Nephron (organoid): ENCODE data around the gene RNF146.
A peak's percentile ranks its signal among the peaks of the same experiment; 100 is the strongest.

ENCODE experiments used
- H3K27ac Mint-ChIP-seq, 3 experiments: 2 replicates each; pipeline ENCODE4 v1.8.0; 2020; ENCODE audit warnings: mixed read lengths in 3 of 3, mild to moderate bottlenecking in 2 of 3, moderate library complexity in 1 of 3
- H3K27me3 Mint-ChIP-seq: 2 replicates; pipeline ENCODE4 v1.8.0; 2021; ENCODE audit warnings: low read depth, mild to moderate bottlenecking, moderate library complexity, mixed read lengths
- H3K36me3 Mint-ChIP-seq: 2 replicates; pipeline ENCODE4 v1.8.0; 2020; ENCODE audit warnings: low read depth, mixed read lengths
- H3K4me1 Mint-ChIP-seq: 2 replicates; pipeline ENCODE4 v1.8.0; 2020; ENCODE audit warnings: mixed read lengths
- H3K4me3 Mint-ChIP-seq, 3 experiments: 2 replicates each; pipeline ENCODE4 v1.8.0; 2020; ENCODE audit warnings: mild to moderate bottlenecking in 3 of 3, mixed read lengths in 3 of 3, moderate library complexity in 2 of 3
- H3K9me3 Mint-ChIP-seq: 2 replicates; pipeline ENCODE4 v1.8.0; 2020; ENCODE audit warnings: mixed read lengths
- TF ChIP-seq, protein P1 (sequence below), 3 experiments: fragments of 200-600 bp; sonication (generic); IDR thresholded peaks; one replicate each; pipeline ENCODE4 v1.5.0; 2021; ENCODE audit warnings: antibody characterized with exemption in 3 of 3; ENCODE audit not compliant: unreplicated experiment in 3 of 3

The RNF146 gene

GRCh38 chr6:127277878-127278843 is 11.5 kb downstream of the RNF146 start:
- Mint-ChIP-seq H3K36me3 (peaks cover 34% of the 10 kb centered on the region), H3K27me3 (no peaks in the 10 kb centered on the region), H3K4me3 (no peak overlapping the region), H3K27ac (no peak overlapping the region), H3K4me1 (peaks cover 14% of the 10 kb centered on the region), H3K9me3 (no peaks in the 10 kb centered on the region)
- TF ChIP-seq, protein P1, sequence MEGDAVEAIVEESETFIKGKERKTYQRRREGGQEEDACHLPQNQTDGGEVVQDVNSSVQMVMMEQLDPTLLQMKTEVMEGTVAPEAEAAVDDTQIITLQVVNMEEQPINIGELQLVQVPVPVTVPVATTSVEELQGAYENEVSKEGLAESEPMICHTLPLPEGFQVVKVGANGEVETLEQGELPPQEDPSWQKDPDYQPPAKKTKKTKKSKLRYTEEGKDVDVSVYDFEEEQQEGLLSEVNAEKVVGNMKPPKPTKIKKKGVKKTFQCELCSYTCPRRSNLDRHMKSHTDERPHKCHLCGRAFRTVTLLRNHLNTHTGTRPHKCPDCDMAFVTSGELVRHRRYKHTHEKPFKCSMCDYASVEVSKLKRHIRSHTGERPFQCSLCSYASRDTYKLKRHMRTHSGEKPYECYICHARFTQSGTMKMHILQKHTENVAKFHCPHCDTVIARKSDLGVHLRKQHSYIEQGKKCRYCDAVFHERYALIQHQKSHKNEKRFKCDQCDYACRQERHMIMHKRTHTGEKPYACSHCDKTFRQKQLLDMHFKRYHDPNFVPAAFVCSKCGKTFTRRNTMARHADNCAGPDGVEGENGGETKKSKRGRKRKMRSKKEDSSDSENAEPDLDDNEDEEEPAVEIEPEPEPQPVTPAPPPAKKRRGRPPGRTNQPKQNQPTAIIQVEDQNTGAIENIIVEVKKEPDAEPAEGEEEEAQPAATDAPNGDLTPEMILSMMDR (IDR thresholded peaks at IDR 0.05; ENCODE audit: unreplicated experiment in 3 of 3): no peak

DNA sequence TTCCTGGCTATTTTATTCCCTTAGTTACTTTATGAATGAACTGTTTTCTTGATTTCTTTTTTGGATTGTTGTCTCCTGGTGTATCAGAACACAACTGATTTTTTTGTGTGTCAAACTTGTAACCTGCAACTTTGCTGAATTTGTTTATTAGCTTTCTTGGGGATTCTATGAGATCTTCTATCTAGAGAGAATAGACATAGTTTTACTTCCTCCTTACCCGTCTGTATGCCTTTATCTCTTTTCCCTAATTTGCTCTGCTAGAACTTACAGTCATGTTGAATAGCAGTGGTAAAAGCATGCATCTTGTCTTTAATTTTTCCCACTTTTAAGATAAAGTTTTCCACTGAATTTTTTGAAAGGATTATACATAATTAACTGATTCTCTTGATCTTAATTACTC is 13.2 kb downstream of the RNF146 start:
- TF ChIP-seq, protein P1 (IDR thresholded peaks at IDR 0.05; ENCODE audit: unreplicated experiment in 3 of 3): no peak
- Mint-ChIP-seq H3K27ac (no peak overlapping the region), H3K27me3 (no peaks in the 10 kb centered on the region), H3K4me1 (peaks cover under 1% of the 10 kb centered on the region), H3K4me3 (no peak overlapping the region), H3K36me3 (peaks cover 41% of the 10 kb centered on the region), H3K9me3 (no peaks in the 10 kb centered on the region)

- Mint-ChIP-seq H3K9me3 (no peaks in the 10 kb centered on the region), H3K4me1 (no peaks in the 10 kb centered on the region), H3K27ac (no peak overlapping the region), H3K4me3 (no peak overlapping the region), H3K27me3 (no peaks in the 10 kb centered on the region), H3K36me3 (peaks cover 63% of the 10 kb centered on the region)
- TF ChIP-seq, protein P1 (IDR thresholded peaks at IDR 0.05; ENCODE audit: unreplicated experiment in 3 of 3): no peak
These were observed 15.5 kb downstream of the RNF146 start for GRCh38 chr6:127282184-127282583.

- Mint-ChIP-seq H3K27ac (no peak overlapping the region), H3K4me1 (peaks cover 15% of the 10 kb centered on the region), H3K27me3 (no peaks in the 10 kb centered on the region), H3K4me3 (no peak overlapping the region), H3K9me3 (no peaks in the 10 kb centered on the region), H3K36me3 (peaks cover 58% of the 10 kb centered on the region)
- TF ChIP-seq, protein P1 (IDR thresholded peaks at IDR 0.05; ENCODE audit: unreplicated experiment in 3 of 3): no peak
These were observed 22.0 kb downstream of the RNF146 start for GRCh38 chr6:127288705-127289104.

- H3K4me3 Mint-ChIP-seq: no peak overlapping the region
- peak overlapping the region in 1 of 3 experiments; percentile 39 for H3K27ac Mint-ChIP-seq
- H3K27me3 Mint-ChIP-seq: no peaks in the 10 kb centered on the region
- H3K4me1 Mint-ChIP-seq: peaks cover 15% of the 10 kb centered on the region
- H3K36me3 Mint-ChIP-seq: peaks cover 54% of the 10 kb centered on the region
- TF ChIP-seq, protein P1 (IDR thresholded peaks at IDR 0.05; ENCODE audit: unreplicated experiment in 3 of 3): no peak
- H3K9me3 Mint-ChIP-seq: no peaks in the 10 kb centered on the region
These were observed 23.3 kb downstream of the RNF146 start for GRCh38 chr6:127289934-127290333.
